Activated CD8-positive, alpha-beta memory T cell treated with anti-CD3 and anti-CD28 coated beads, Interleukin-2, amount 50 U/mL, for 24 hours (primary cell): Measurements from ENCODE around the gene PSD2.

Experiments used
- DNase-seq: peaks from one replicate; pipeline ENCODE4 v3.0.0-alpha.2; 2020; ENCODE audit errors: extremely low read depth

The PSD2 gene

GRCh38 chr5:139837711-139838380 lies 42.2 kb downstream of the PSD2 start:
- DNase-seq, result no peak

- DNase-seq, result no peak
Observed at GRCh38 chr5:139838381-139839197, 43.0 kb downstream of the PSD2 start.

GRCh38 chr5:139839232-139839815 lies 43.7 kb downstream of the PSD2 start:
- DNase-seq, result no peak

- no peak for DNase-seq
Observed at GRCh38 chr5:139839918-139840317, 44.3 kb downstream of the PSD2 start.

GRCh38 chr5:139841549-139841948 lies 45.9 kb downstream of the PSD2 start:
- DNase-seq, result no peak

GRCh38 chr5:139842321-139842720 lies 46.7 kb downstream of the PSD2 start:
- DNase-seq, result no peak

- no peak for DNase-seq
Observed at GRCh38 chr5:139843991-139844390, 48.4 kb downstream of the PSD2 start.

- DNase-seq, result peak; percentile 40
Observed at GRCh38 chr5:139844472-139845145, 49.0 kb downstream of the PSD2 start.

GRCh38 chr5:139845846-139846681 lies 50.5 kb downstream of the PSD2 start:
- no peak for DNase-seq

GRCh38 chr5:139847091-139847490 lies 51.5 kb downstream of the PSD2 start:
- DNase-seq, result no peak

- DNase-seq, result peak; percentile 32
Observed at GRCh38 chr5:139847790-139848507, 52.3 kb downstream of the PSD2 start.

GRCh38 chr5:139848508-139849100 lies 53.0 kb downstream of the PSD2 start:
- no peak for DNase-seq

GRCh38 chr5:139849501-139849900 lies 53.9 kb downstream of the PSD2 start:
- DNase-seq, result no peak

- DNase-seq, result no peak
Observed at GRCh38 chr5:139849942-139850341, 54.3 kb downstream of the PSD2 start.

GRCh38 chr5:139850423-139851016 lies 54.9 kb downstream of the PSD2 start:
- DNase-seq, result no peak

GRCh38 chr5:139851558-139851957 lies 56.0 kb downstream of the PSD2 start:
- DNase-seq, result no peak

GRCh38 chr5:139852696-139853095 lies 57.1 kb downstream of the PSD2 start:
- DNase-seq, result no peak

GRCh38 chr5:139854029-139854605 lies 58.5 kb downstream of the PSD2 start:
- no peak for DNase-seq

GRCh38 chr5:139854953-139855352 lies 59.3 kb downstream of the PSD2 start:
- no peak for DNase-seq

- no peak for DNase-seq
Observed at GRCh38 chr5:139855451-139855850, 59.8 kb downstream of the PSD2 start.
